Measurements from ENCODE around the gene C3.
A peak's percentile ranks its signal among the peaks of the same experiment; 100 is the strongest.
"Not testable (repeated sequence)": the region's sequence is repeated elsewhere in the genome, so short reads cannot be mapped to it uniquely, and the experiment has no call there.

Gene C3

GRCh38 chr19:6720369-6721137 is at the start of gene C3:
TSS of gene C3 (minus strand) at chr19:6720650. CDS start at chr19:6720589, 61 bp downstream.
- no peak for DNase-seq (ENCODE audit: low read depth, low spot score)

- no peak for DNase-seq (ENCODE audit: low read depth, low spot score)
Observed at GRCh38 chr19:6769006-6769619, 48.7 kb upstream of the C3 start.

GRCh38 chr19:6768236-6768785 is 47.9 kb upstream of the C3 start:
- DNase-seq (ENCODE audit: low read depth, low spot score): no peak

- DNase-seq (ENCODE audit: low read depth, low spot score): peak; percentile 83
Observed at GRCh38 chr19:6767357-6768235, 47.1 kb upstream of the C3 start, which contains the start of gene SH2D3A. TSS of gene SH2D3A (minus strand) at chr19:6767435. CDS start at chr19:6763748, 3,687 bp downstream.

GRCh38 chr19:6767081-6767356 is 46.6 kb upstream of the C3 start:
- peak; percentile 14 for DNase-seq (ENCODE audit: low read depth, low spot score)

GRCh38 chr19:6766357-6767080 is 46.1 kb upstream of the C3 start:
- DNase-seq (ENCODE audit: low read depth, low spot score): no peak

- no peak for DNase-seq (ENCODE audit: low read depth, low spot score)
Observed at GRCh38 chr19:6765738-6766356, 45.4 kb upstream of the C3 start.

- not testable (repeated sequence) for DNase-seq (ENCODE audit: low read depth, low spot score)
Observed at GRCh38 chr19:6762253-6762797, 41.9 kb upstream of the C3 start.

GRCh38 chr19:6761053-6761676 is 40.7 kb upstream of the C3 start:
- no peak for DNase-seq (ENCODE audit: low read depth, low spot score)

GRCh38 chr19:6760606-6761005 is 40.2 kb upstream of the C3 start:
- DNase-seq (ENCODE audit: low read depth, low spot score): no peak

GRCh38 chr19:6754653-6755463 is 34.4 kb upstream of the C3 start:
- DNase-seq (ENCODE audit: low read depth, low spot score): no peak

- no peak for DNase-seq (ENCODE audit: low read depth, low spot score)
Observed at GRCh38 chr19:6754136-6754535, 33.7 kb upstream of the C3 start.

- DNase-seq (ENCODE audit: low read depth, low spot score): peak; percentile 55
Observed at GRCh38 chr19:6753178-6754031, 33.0 kb upstream of the C3 start.

- DNase-seq (ENCODE audit: low read depth, low spot score): no peak
Observed at GRCh38 chr19:6752256-6753177, 32.1 kb upstream of the C3 start.

GRCh38 chr19:6751189-6751588 is 30.7 kb upstream of the C3 start:
- no peak for DNase-seq (ENCODE audit: low read depth, low spot score)

- no peak for DNase-seq (ENCODE audit: low read depth, low spot score)
Observed at GRCh38 chr19:6750062-6750461, 29.6 kb upstream of the C3 start.

GRCh38 chr19:6748543-6748942 is 28.1 kb upstream of the C3 start:
- not testable (repeated sequence) for DNase-seq (ENCODE audit: low read depth, low spot score)
